Gastroesophageal sphincter (tissue), 4 donors: ENCODE results near the gene KLHL11. TPM values are rescaled to one million over a fixed set of nuclear protein-coding genes. Genes with fewer than 3 reads are reported as not detected.

Source experiments
- ATAC-seq: fragments of 150-250 bp; one replicate; pipeline ENCODE4 v1.9.1; 2016; ENCODE audit warnings: mild to moderate bottlenecking, moderate library complexity
- H3K27ac ChIP-seq, 4 donors: fragments of 200-600 bp; sonication (generic) in 3 of 4; 1 replicate in 3 of 4; 2 replicates in 1 of 4; pipeline ENCODE4 v1.5.1; 2016 to 2019
- H3K27me3 ChIP-seq: fragments of 200-600 bp; sonication (generic); one replicate; pipeline ENCODE4 v1.5.1; 2019
- H3K36me3 ChIP-seq, 2 donors: fragments of 200-600 bp; sonication (generic); one replicate each; pipeline ENCODE4 v1.5.1; 2019; ENCODE audit warnings: control low read depth in 1 of 2
- H3K4me1 ChIP-seq, 3 donors: fragments of 200-600 bp; sonication (generic); 1 replicate in 2 of 3; 2 replicates in 1 of 3; pipeline ENCODE4 v1.5.1; 2016 to 2019; ENCODE audit warnings: control low read depth in 2 of 3
- H3K4me3 ChIP-seq, 2 donors: fragments of 200-600 bp; sonication (generic); one replicate each; pipeline ENCODE4 v1.5.1; 2019; ENCODE audit warnings: mild to moderate bottlenecking in 1 of 2, moderate library complexity in 1 of 2
- H3K9me3 ChIP-seq, 3 donors: fragments of 200-600 bp; sonication (generic); one replicate each; pipeline ENCODE4 v1.5.1; 2017 to 2019; ENCODE audit warnings: control low read depth in 2 of 3
- EP300 ChIP-seq: sonication (generic); formaldehyde crosslinking; IDR thresholded peaks from one replicate; pipeline ENCODE4 v1.6.1; 2017; ENCODE audit warnings: antibody characterized with exemption, mild to moderate bottlenecking
- POLR2A ChIP-seq, 2 donors: fragments of 450-650 bp; IDR thresholded peaks; one replicate each; pipeline ENCODE4 v1.6.1; 2017; ENCODE audit warnings: antibody characterized with exemption in 2 of 2, mild to moderate bottlenecking in 2 of 2, moderate library complexity in 1 of 2
- POLR2AphosphoS5 ChIP-seq: sonication (generic); formaldehyde crosslinking; IDR thresholded peaks from one replicate; pipeline ENCODE4 v1.6.1; 2017; ENCODE audit warnings: antibody characterized with exemption
- WGBS, 2 donors: methylation state at CpG; one replicate each; pipeline ENCODE4 v1.1.5; 2018; ENCODE audit warnings: low coverage in 1 of 2; 5-methylcytosine and 5-hydroxymethylcytosine counted together
- total RNA-seq, 4 donors: library from RNA; depleted of rRNA; stranded (reverse); fragments of >200 nt; gene quantifications; one replicate each; pipeline ENCODE4 v1.1.0, GENCODE V29; 2016
- TF ChIP-seq, protein P1 (sequence below), 4 experiments: fragments of 200-600 bp in 2 of 4; fragments of 450-650 bp in 2 of 4; sonication (generic) in 1 of 4; IDR thresholded peaks; one replicate each; pipeline ENCODE4 v1.5.1; 2017 to 2019; ENCODE audit warnings: antibody characterized with exemption in 4 of 4, mild to moderate bottlenecking in 2 of 4, moderate library complexity in 2 of 4

The KLHL11 gene
- total RNA-seq, 4 donors from 2014 or later, result 17.5 to 32.7 (median 22.7) TPM

DNA sequence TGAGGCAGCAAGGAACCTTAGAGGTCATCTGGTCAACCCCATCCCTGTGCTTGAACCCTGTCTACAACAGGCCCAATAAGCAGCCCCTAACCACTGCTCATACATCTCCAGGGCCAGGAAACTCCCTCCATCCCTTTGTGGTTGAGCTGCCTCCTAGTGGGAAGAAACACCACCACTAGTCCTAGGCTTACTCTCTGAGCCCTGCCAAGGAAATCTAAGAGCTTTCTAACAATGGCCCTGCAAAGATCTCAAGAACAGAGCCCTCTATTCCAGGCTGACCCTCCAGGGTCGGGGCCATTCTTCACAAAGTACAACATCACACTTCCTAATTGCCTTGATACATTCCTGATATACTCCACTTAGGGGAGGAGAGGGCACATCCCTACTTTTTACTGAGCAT, 47.7 kb upstream of the KLHL11 start:
- Histone ChIP-seq H3K4me3 (no peak overlapping the region), H3K9me3 (no peaks in the 10 kb centered on the region), H3K36me3 (peaks cover 0 to 59% of the 10 kb centered on the region in 2 donors), H3K27me3 (no peaks in the 10 kb centered on the region), H3K27ac (no peak overlapping the region), H3K4me1 (peaks cover 0 to 43% (median 16%) of the 10 kb centered on the region in 3 donors)
- 71 to 73% methylated on average over 1 of the region's 1 CpG for WGBS, 2 donors
- no peak for ATAC-seq
- no peak for TF ChIP-seq EP300

DNA sequence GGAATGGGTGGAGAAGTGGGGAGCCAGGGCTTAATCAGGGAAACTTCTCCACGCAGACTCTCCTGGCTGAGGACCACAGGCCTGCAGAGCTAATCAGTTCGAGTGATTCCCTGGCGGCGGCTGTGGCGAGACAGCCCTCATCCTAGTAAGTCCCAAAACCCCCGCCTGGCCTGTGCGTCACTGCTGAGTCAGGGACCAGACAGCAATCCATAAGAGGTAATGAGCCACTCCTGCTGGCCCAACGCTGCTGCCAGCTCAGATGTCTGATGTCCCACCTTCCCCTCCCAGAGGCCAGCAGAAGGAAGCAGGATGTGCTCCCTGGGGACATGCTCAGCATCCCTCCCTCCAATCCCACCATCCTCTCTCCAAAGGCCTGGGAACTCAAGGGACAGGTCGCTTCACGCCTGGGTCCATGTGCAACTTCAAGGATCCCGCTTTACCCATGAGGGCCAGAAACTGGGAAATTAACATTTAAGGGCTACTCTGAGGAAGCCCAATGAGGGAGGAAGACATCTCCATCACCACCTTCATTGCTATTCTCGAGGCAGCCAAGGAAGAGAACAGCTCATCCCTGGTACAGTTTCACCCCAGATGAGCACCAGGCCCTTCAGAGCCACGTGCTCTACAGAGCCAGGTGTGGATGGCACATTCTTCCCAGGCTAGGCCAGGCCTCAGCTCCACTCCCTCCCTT, 45.6 kb upstream of the KLHL11 start:
- no peaks in the 10 kb centered on the region for H3K27me3 ChIP-seq
- no peak overlapping the region for H3K4me3 ChIP-seq
- 78 to 100% methylated on average over 1 to 6 of the region's 13 CpGs for WGBS, 2 donors
- peaks cover 0 to 80% of the 10 kb centered on the region in 2 donors for H3K36me3 ChIP-seq
- H3K4me1 ChIP-seq, result peaks cover 0 to 23% (median 3%) of the 10 kb centered on the region in 3 donors
- H3K27ac ChIP-seq, result no peak overlapping the region
- TF ChIP-seq EP300, result no peak
- TF ChIP-seq POLR2A (IDR thresholded peaks at IDR 0.05), result no peak
- TF ChIP-seq POLR2AphosphoS5, result no peak
- TF ChIP-seq, protein P1, sequence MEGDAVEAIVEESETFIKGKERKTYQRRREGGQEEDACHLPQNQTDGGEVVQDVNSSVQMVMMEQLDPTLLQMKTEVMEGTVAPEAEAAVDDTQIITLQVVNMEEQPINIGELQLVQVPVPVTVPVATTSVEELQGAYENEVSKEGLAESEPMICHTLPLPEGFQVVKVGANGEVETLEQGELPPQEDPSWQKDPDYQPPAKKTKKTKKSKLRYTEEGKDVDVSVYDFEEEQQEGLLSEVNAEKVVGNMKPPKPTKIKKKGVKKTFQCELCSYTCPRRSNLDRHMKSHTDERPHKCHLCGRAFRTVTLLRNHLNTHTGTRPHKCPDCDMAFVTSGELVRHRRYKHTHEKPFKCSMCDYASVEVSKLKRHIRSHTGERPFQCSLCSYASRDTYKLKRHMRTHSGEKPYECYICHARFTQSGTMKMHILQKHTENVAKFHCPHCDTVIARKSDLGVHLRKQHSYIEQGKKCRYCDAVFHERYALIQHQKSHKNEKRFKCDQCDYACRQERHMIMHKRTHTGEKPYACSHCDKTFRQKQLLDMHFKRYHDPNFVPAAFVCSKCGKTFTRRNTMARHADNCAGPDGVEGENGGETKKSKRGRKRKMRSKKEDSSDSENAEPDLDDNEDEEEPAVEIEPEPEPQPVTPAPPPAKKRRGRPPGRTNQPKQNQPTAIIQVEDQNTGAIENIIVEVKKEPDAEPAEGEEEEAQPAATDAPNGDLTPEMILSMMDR (IDR thresholded peaks at IDR 0.05), result no peak
- ATAC-seq, result no peak
- no peaks in the 10 kb centered on the region for H3K9me3 ChIP-seq

DNA sequence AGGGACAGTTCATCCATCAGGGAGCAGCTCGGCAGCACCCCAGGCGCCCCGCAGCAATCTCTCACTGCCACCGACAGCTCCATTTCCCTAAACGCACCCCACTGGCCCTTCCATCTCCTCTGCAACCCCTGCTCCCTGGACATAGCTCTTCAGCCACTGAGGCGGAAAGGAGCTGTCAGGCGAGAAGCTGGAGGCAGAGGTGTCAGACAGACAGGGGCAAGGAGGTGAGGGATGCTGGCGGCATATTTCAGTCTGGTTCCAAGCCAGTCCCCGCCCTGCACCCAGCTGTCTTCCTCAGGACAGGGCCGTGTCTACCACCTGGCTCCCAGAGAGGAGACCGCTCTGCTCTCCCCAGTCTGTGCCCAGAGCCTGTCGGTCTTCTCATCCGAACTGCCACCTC, 43.9 kb upstream of the KLHL11 start:
- TF ChIP-seq POLR2AphosphoS5, result no peak
- no peak for TF ChIP-seq EP300
- no peak for TF ChIP-seq POLR2A (IDR thresholded peaks at IDR 0.05)
- TF ChIP-seq, protein P1 (IDR thresholded peaks at IDR 0.05), result no peak
- Histone ChIP-seq H3K4me1 (peaks cover 0 to 5% (median 3%) of the 10 kb centered on the region in 3 donors), H3K4me3 (no peak overlapping the region), H3K36me3 (peaks cover 0 to 97% of the 10 kb centered on the region in 2 donors), H3K27me3 (no peaks in the 10 kb centered on the region), H3K9me3 (no peaks in the 10 kb centered on the region), H3K27ac (no peak overlapping the region)
- WGBS, 2 donors, result 78 to 88% methylated on average over 8 to 11 of the region's 13 CpGs
- no peak for ATAC-seq

DNA sequence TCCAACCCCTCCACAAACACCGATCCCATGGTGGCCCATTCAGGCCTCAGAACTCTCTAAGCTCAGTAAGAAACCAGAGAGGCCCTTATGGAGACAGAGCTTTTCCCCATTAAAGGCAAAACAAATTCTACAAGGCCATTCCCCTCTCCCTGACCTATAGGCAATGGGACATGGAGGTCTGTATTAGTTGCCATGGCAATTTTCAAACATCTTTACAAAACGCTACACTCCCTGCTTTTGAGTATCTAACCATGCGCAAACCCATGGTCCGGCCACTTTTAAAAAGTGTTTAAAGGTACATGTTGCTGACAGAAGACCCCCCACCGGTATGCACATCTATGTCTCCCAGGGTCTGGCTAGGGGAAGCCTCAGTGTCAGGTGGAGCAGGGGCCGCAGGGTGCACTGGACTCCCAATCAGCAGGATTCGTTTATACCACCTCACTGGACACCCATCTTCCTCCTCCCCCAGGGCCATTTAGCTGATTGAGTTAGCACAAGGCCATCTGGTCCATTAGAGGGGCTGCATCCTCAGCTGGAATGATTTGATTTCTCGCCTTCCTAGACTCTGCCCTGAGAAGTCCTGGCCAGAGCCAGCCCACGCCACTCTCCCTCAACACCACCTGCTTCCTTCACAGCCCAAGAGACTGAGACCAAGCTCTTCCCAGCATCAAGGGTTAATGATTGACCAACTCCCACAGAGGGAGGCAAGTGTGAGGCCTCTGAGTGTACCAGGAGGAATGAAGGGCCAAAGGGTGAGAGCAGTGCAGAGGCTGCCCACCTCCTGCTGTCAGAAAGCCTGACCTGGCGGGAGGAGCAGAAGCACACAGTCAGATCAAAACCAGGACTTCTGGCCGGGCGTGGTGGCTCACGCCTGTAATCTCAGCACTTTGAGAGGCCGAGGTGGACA, 42.7 kb upstream of the KLHL11 start:
- Histone ChIP-seq H3K27me3 (no peaks in the 10 kb centered on the region), H3K27ac (no peak overlapping the region), H3K36me3 (peaks cover 0 to 100% of the 10 kb centered on the region in 2 donors), H3K4me1 (no peaks in the 10 kb centered on the region), H3K9me3 (no peaks in the 10 kb centered on the region), H3K4me3 (no peak overlapping the region)
- WGBS, 2 donors, result 75 to 92% methylated on average over 2 to 9 of the region's 14 CpGs
- no peak for TF ChIP-seq POLR2AphosphoS5
- no peak for TF ChIP-seq POLR2A (IDR thresholded peaks at IDR 0.05)
- TF ChIP-seq, protein P1 (IDR thresholded peaks at IDR 0.05), result no peak
- no peak for TF ChIP-seq EP300
- ATAC-seq, result no peak

DNA sequence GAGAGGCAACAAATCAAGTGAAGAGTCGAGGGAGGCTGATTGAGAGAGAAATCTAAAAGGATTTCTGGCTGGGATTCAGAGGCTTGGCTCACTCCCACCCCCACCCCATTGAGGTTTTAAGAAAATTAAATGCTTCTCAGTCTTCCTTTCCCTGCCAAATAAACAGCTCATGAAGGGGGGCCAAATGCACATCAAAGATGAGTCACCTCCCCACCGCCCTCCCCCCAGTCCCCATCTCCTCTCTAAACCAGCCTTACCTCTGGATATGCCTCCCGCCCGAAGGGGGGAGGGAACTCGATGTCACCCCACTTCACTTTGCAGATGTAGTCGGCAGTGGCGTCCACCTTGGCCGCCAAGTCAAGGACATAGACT, 41.9 kb upstream of the KLHL11 start:
- Histone ChIP-seq H3K27me3 (no peaks in the 10 kb centered on the region), H3K36me3 (peaks cover 0 to 100% of the 10 kb centered on the region in 2 donors), H3K4me1 (no peaks in the 10 kb centered on the region), H3K9me3 (no peaks in the 10 kb centered on the region), H3K4me3 (no peak overlapping the region), H3K27ac (no peak overlapping the region)
- WGBS, 2 donors, result 20 to 73% methylated on average over 2 to 8 of the region's 8 CpGs
- no peak for ATAC-seq
- TF ChIP-seq, protein P1 (IDR thresholded peaks at IDR 0.05), result no peak
- TF ChIP-seq EP300, result no peak
- no peak for TF ChIP-seq POLR2AphosphoS5
- TF ChIP-seq POLR2A (IDR thresholded peaks at IDR 0.05), result no peak
